ENCODE data around the gene SGMS1.

SGMS1 gene

GRCh38 chr10:50512743-50513416 lies 110.9 kb downstream of the SGMS1 start:
- H3K23ac ChIP-seq (ENCODE audit: low read depth, low read length, poor library complexity), result no peak overlapping the region
- no peaks in the 10 kb centered on the region for H3K4me1 ChIP-seq (ENCODE audit: control insufficient read depth in 2 of 2, insufficient read depth in 1 of 2, low read depth in 1 of 2, low read length in 2 of 2)
- H3K4me2 ChIP-seq (ENCODE audit: insufficient read depth, low read length, poor library complexity, severe bottlenecking), result no peak overlapping the region
- H4K91ac ChIP-seq (ENCODE audit: low read depth, low read length, poor library complexity), result no peak overlapping the region
- no peak overlapping the region for H2AK5ac ChIP-seq (ENCODE audit: low read depth, low read length)
- H4K8ac ChIP-seq (ENCODE audit: low read depth, low read length), result no peak overlapping the region
- no peak overlapping the region for H3K14ac ChIP-seq (ENCODE audit: low read length)
- no peak overlapping the region for H3K4ac ChIP-seq (ENCODE audit: low read length)
- no peak overlapping the region for H3K9ac ChIP-seq (ENCODE audit: low read depth, low read length, poor library complexity)
- no peak overlapping the region for H2BK5ac ChIP-seq (ENCODE audit: low read length)
- no peak overlapping the region for H2AFZ ChIP-seq (ENCODE audit: low read length)
- H3K27me3 ChIP-seq (ENCODE audit: control insufficient read depth in 3 of 3, insufficient read depth in 3 of 3, low read depth in 1 of 3, low read length in 3 of 3), result no peaks in the 10 kb centered on the region
- H3K18ac ChIP-seq (ENCODE audit: low read length), result no peak overlapping the region
- WGBS, 2 donors (ENCODE audit: extremely low coverage in 2 of 2, insufficient read length in 2 of 2, insufficient replicate concordance in 1 of 2), result no CpG with 5 or more reads among the region's 3 CpGs
- no peak overlapping the region for H2BK120ac ChIP-seq (ENCODE audit: low read depth, low read length)
- no peak overlapping the region for H2BK15ac ChIP-seq (ENCODE audit: low read length)
- H3K27ac ChIP-seq (replicated peaks; ENCODE audit: low read length), result no peak overlapping the region
- H3K36me3 ChIP-seq (replicated peaks in 1 of 2; ENCODE audit: control insufficient read depth in 2 of 2, insufficient read depth in 2 of 2, low read length in 2 of 2), result no peaks in the 10 kb centered on the region
- DNase-seq (ENCODE audit: low spot score), result no peak
- H3K4me3 ChIP-seq (ENCODE audit: low read length in 2 of 2), result no peak overlapping the region
- no peaks in the 10 kb centered on the region for H3K9me3 ChIP-seq (replicated peaks in 1 of 2; ENCODE audit: control insufficient read depth in 2 of 2, insufficient read depth in 1 of 2, low read depth in 1 of 2, low read length in 2 of 2)
- no peaks in the 10 kb centered on the region for H3K79me1 ChIP-seq (ENCODE audit: low read depth, low read length)
- no peak overlapping the region for H2BK12ac ChIP-seq (ENCODE audit: low read length)

- H3K14ac ChIP-seq (ENCODE audit: low read length), result no peak overlapping the region
- H2BK120ac ChIP-seq (ENCODE audit: low read depth, low read length), result no peak overlapping the region
- H3K4ac ChIP-seq (ENCODE audit: low read length), result no peak overlapping the region
- no peak overlapping the region for H2AK5ac ChIP-seq (ENCODE audit: low read depth, low read length)
- no peaks in the 10 kb centered on the region for H3K27me3 ChIP-seq (ENCODE audit: control insufficient read depth in 3 of 3, insufficient read depth in 3 of 3, low read depth in 1 of 3, low read length in 3 of 3)
- no peak overlapping the region for H2BK5ac ChIP-seq (ENCODE audit: low read length)
- no peak overlapping the region for H3K9ac ChIP-seq (ENCODE audit: low read depth, low read length, poor library complexity)
- H4K8ac ChIP-seq (ENCODE audit: low read depth, low read length), result no peak overlapping the region
- DNase-seq (ENCODE audit: low spot score), result no peak
- no peak overlapping the region for H2AFZ ChIP-seq (ENCODE audit: low read length)
- no peak overlapping the region for H2BK15ac ChIP-seq (ENCODE audit: low read length)
- peaks cover 0 to 5% of the 10 kb centered on the region in 2 donors for H3K4me1 ChIP-seq (ENCODE audit: control insufficient read depth in 2 of 2, insufficient read depth in 1 of 2, low read depth in 1 of 2, low read length in 2 of 2)
- H3K23ac ChIP-seq (ENCODE audit: low read depth, low read length, poor library complexity), result no peak overlapping the region
- no peak overlapping the region for H3K4me2 ChIP-seq (ENCODE audit: insufficient read depth, low read length, poor library complexity, severe bottlenecking)
- H3K79me1 ChIP-seq (ENCODE audit: low read depth, low read length), result no peaks in the 10 kb centered on the region
- no peak overlapping the region for H2BK12ac ChIP-seq (ENCODE audit: low read length)
- no peak overlapping the region for H3K4me3 ChIP-seq (ENCODE audit: low read length in 2 of 2)
- no peak overlapping the region for H3K27ac ChIP-seq (replicated peaks; ENCODE audit: low read length)
- WGBS, 2 donors (ENCODE audit: extremely low coverage in 2 of 2, insufficient read length in 2 of 2, insufficient replicate concordance in 1 of 2), result no CpG with 5 or more reads among the region's 1 CpG
- no peaks in the 10 kb centered on the region for H3K9me3 ChIP-seq (replicated peaks in 1 of 2; ENCODE audit: control insufficient read depth in 2 of 2, insufficient read depth in 1 of 2, low read depth in 1 of 2, low read length in 2 of 2)
- H3K36me3 ChIP-seq (replicated peaks in 1 of 2; ENCODE audit: control insufficient read depth in 2 of 2, insufficient read depth in 2 of 2, low read length in 2 of 2), result no peaks in the 10 kb centered on the region
- no peak overlapping the region for H3K18ac ChIP-seq (ENCODE audit: low read length)
- no peak overlapping the region for H4K91ac ChIP-seq (ENCODE audit: low read depth, low read length, poor library complexity)
These were observed 111.6 kb downstream of the SGMS1 start for GRCh38 chr10:50512214-50512595.

- Histone ChIP-seq H2BK5ac (ENCODE audit: low read length) (no peak overlapping the region), H3K36me3 (replicated peaks in 1 of 2; ENCODE audit: control insufficient read depth in 2 of 2, insufficient read depth in 2 of 2, low read length in 2 of 2) (no peaks in the 10 kb centered on the region), H2AFZ (ENCODE audit: low read length) (no peak overlapping the region), H2AK5ac (ENCODE audit: low read depth, low read length) (no peak overlapping the region), H3K23ac (ENCODE audit: low read depth, low read length, poor library complexity) (no peak overlapping the region), H3K4ac (ENCODE audit: low read length) (no peak overlapping the region), H4K8ac (ENCODE audit: low read depth, low read length) (no peak overlapping the region), H3K4me2 (ENCODE audit: insufficient read depth, low read length, poor library complexity, severe bottlenecking) (no peak overlapping the region), H2BK12ac (ENCODE audit: low read length) (no peak overlapping the region), H3K9me3 (replicated peaks in 1 of 2; ENCODE audit: control insufficient read depth in 2 of 2, insufficient read depth in 1 of 2, low read depth in 1 of 2, low read length in 2 of 2) (no peaks in the 10 kb centered on the region), H3K27me3 (ENCODE audit: control insufficient read depth in 3 of 3, insufficient read depth in 3 of 3, low read depth in 1 of 3, low read length in 3 of 3) (no peaks in the 10 kb centered on the region), H3K27ac (replicated peaks; ENCODE audit: low read length) (no peak overlapping the region), H3K4me1 (ENCODE audit: control insufficient read depth in 2 of 2, insufficient read depth in 1 of 2, low read depth in 1 of 2, low read length in 2 of 2) (peaks cover 0 to 7% of the 10 kb centered on the region in 2 donors), H3K18ac (ENCODE audit: low read length) (no peak overlapping the region), H3K9ac (ENCODE audit: low read depth, low read length, poor library complexity) (no peak overlapping the region), H4K91ac (ENCODE audit: low read depth, low read length, poor library complexity) (no peak overlapping the region), H3K79me1 (ENCODE audit: low read depth, low read length) (no peaks in the 10 kb centered on the region), H2BK120ac (ENCODE audit: low read depth, low read length) (no peak overlapping the region), H3K14ac (ENCODE audit: low read length) (no peak overlapping the region), H2BK15ac (ENCODE audit: low read length) (no peak overlapping the region), H3K4me3 (ENCODE audit: low read length in 2 of 2) (no peak overlapping the region)
- WGBS, 2 donors (ENCODE audit: extremely low coverage in 2 of 2, insufficient read length in 2 of 2, insufficient replicate concordance in 1 of 2), result no CpG with 5 or more reads among the region's 5 CpGs
- no peak for DNase-seq (ENCODE audit: low spot score)
These were observed 112.1 kb downstream of the SGMS1 start for GRCh38 chr10:50511492-50512213.

GRCh38 chr10:50510517-50511473 lies 113.0 kb downstream of the SGMS1 start:
- H2BK120ac ChIP-seq (ENCODE audit: low read depth, low read length), result no peak overlapping the region
- H3K9me3 ChIP-seq (replicated peaks in 1 of 2; ENCODE audit: control insufficient read depth in 2 of 2, insufficient read depth in 1 of 2, low read depth in 1 of 2, low read length in 2 of 2), result no peaks in the 10 kb centered on the region
- no peak overlapping the region for H3K4ac ChIP-seq (ENCODE audit: low read length)
- no peak overlapping the region for H4K91ac ChIP-seq (ENCODE audit: low read depth, low read length, poor library complexity)
- DNase-seq (ENCODE audit: low spot score), result no peak
- H2BK15ac ChIP-seq (ENCODE audit: low read length), result no peak overlapping the region
- no peak overlapping the region for H3K23ac ChIP-seq (ENCODE audit: low read depth, low read length, poor library complexity)
- H3K4me3 ChIP-seq (ENCODE audit: low read length in 2 of 2), result no peak overlapping the region
- H3K36me3 ChIP-seq (replicated peaks in 1 of 2; ENCODE audit: control insufficient read depth in 2 of 2, insufficient read depth in 2 of 2, low read length in 2 of 2), result no peaks in the 10 kb centered on the region
- no peaks in the 10 kb centered on the region for H3K79me1 ChIP-seq (ENCODE audit: low read depth, low read length)
- H3K14ac ChIP-seq (ENCODE audit: low read length), result no peak overlapping the region
- no CpG with 5 or more reads among the region's 3 CpGs for WGBS, 2 donors (ENCODE audit: extremely low coverage in 2 of 2, insufficient read length in 2 of 2, insufficient replicate concordance in 1 of 2)
- H2BK12ac ChIP-seq (ENCODE audit: low read length), result no peak overlapping the region
- peaks cover 0 to 7% of the 10 kb centered on the region in 2 donors for H3K4me1 ChIP-seq (ENCODE audit: control insufficient read depth in 2 of 2, insufficient read depth in 1 of 2, low read depth in 1 of 2, low read length in 2 of 2)
- H4K8ac ChIP-seq (ENCODE audit: low read depth, low read length), result no peak overlapping the region
- no peak overlapping the region for H3K18ac ChIP-seq (ENCODE audit: low read length)
- no peak overlapping the region for H2AFZ ChIP-seq (ENCODE audit: low read length)
- no peak overlapping the region for H3K27ac ChIP-seq (replicated peaks; ENCODE audit: low read length)
- H3K9ac ChIP-seq (ENCODE audit: low read depth, low read length, poor library complexity), result no peak overlapping the region
- H3K27me3 ChIP-seq (ENCODE audit: control insufficient read depth in 3 of 3, insufficient read depth in 3 of 3, low read depth in 1 of 3, low read length in 3 of 3), result no peaks in the 10 kb centered on the region
- no peak overlapping the region for H3K4me2 ChIP-seq (ENCODE audit: insufficient read depth, low read length, poor library complexity, severe bottlenecking)
- no peak overlapping the region for H2AK5ac ChIP-seq (ENCODE audit: low read depth, low read length)
- no peak overlapping the region for H2BK5ac ChIP-seq (ENCODE audit: low read length)
